M059J (cell line): ENCODE results near the gene VPS37C. TPM values are rescaled to one million over a fixed set of nuclear protein-coding genes. Genes with fewer than 3 reads are reported as not detected.
"Not testable (repeated sequence)": the region's sequence is repeated elsewhere in the genome, so short reads cannot be mapped to it uniquely, and the experiment has no call there.

Experiments
- DNase-seq: peaks from one replicate; pipeline ENCODE4 v3.0.0-alpha.2; 2012; ENCODE audit warnings: low read depth
- total RNA-seq: library from RNA; depleted of rRNA; stranded (reverse); fragments of >200 nt; shearing (Covaris generic); gene quantifications from 2 replicates; pipeline ENCODE4 v1.2.3, GENCODE V29; 2014

VPS37C gene
- total RNA-seq, 1 experiment from 2014 or later = 15.1 TPM

DNA sequence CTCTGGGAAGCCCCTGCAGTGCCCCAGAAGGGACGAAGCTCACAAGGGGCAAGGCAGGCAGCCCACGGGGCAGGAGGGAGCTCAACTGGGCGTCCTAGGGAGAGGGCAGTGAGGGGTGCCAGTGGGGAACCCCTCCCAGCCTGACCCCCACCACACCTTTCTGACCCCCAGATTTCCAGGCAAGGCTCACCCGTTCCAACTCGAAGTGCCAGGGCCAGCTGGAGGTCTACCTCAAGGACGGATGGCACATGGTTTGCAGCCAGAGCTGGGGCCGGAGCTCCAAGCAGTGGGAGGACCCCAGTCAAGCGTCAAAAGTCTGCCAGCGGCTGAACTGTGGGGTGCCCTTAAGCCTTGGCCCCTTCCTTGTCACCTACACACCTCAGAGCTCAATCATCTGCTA, 43.2 kb downstream of the VPS37C start:
- DNase-seq = no peak

- DNase-seq = no peak
Observed at GRCh38 chr11:61117168-61117520, 44.1 kb downstream of the VPS37C start.

- no peak for DNase-seq
Observed at GRCh38 chr11:61116426-61117167, 44.6 kb downstream of the VPS37C start.

- no peak for DNase-seq
Observed at GRCh38 chr11:61115498-61116224, 45.6 kb downstream of the VPS37C start.

DNA sequence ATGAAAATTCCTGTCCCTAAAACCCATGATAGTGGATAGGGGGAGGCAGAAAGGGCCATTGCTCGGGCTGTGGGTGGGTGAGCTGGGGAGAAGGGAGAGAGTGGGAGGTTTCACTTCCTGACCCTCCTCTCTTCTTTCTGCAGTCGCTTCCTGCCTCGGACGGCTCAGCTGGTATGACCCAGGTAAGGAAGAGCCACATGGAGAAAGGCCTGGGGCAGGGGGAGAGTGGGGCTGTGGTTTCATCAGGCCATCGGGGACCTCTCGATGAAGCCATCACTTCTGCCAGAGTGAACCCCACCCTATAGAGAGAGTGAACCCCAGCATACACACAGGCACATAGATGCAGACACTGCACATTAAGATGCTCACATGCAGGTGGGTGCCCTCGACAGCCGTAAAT, 46.3 kb downstream of the VPS37C start:
- DNase-seq = no peak

GRCh38 chr11:61113201-61113600, 48.0 kb downstream of the VPS37C start:
- DNase-seq = no peak

DNA sequence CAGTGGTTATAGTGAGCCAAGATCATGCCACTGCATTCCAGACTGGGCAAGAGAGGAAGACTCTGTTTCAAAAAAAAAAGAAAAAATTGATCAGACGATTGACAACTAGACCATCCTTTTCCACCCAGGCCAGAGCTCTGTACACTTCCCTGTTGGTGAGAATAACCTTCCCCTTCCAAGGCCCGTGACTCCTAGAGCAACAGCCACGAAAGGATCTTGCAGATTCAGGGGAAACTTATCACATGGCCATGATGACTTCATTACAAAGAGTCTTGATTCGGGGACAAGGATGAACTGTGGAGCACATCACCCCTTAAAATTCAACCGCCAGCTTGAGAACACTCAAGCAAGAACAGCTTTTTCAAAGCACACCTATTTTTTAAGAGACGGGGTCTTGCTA, 48.7 kb downstream of the VPS37C start:
- no peak for DNase-seq

DNA sequence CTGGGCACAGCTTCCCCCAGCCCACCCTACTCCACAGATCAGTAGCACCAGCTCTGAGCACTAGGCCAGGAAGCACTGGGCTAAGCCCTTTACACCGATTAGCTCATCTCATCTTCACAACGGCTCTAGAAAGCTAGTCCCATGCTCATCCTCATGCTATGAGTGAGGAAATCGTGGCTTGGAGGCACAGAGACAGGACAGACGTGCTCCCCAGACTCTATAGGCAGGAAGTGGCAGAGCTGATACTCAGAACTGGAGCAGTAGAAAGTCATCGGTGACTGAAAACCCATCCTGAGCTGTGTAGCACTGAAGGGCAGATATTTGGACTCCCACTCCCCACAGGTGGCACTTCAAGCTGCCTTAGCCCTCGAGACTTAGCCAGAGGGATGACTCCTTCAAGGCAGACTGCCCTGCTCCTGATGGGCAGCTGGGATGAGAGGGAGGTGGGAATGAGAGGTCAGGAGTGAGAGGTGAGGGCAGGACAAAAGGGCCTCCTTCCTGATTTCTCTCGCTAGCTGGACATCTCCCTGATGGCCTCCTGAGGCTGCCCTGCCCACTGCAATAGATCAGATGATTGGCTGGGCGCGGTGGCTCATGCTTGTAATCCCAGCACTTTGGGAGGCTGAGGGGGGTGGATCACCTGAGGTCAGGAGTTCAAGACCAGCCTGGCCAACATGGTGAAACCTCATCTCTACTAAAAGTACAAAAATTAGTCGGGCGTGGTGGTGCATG, 49.3 kb downstream of the VPS37C start:
- no peak for DNase-seq

DNA sequence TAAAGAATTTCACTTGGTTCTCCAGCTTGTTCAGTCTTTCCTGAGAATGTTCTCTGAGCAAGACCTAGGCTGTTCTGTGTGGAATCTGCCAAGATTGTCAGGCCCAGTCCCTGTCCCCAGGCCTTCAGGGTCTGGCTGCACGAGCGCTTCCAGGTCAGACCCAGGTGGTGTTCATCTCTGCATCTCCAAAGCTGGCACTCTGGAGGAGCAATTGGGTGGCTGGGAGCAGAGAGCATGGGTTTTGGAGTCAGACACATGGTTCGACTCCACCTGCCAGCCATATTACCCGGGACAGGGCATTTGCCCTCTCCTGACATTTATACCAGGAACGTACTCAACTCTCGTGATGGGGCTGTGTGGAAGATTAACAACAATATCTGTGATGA, 50.2 kb downstream of the VPS37C start:
- DNase-seq = no peak

GRCh38 chr11:61110255-61111049, 50.8 kb downstream of the VPS37C start:
- no peak for DNase-seq

DNA sequence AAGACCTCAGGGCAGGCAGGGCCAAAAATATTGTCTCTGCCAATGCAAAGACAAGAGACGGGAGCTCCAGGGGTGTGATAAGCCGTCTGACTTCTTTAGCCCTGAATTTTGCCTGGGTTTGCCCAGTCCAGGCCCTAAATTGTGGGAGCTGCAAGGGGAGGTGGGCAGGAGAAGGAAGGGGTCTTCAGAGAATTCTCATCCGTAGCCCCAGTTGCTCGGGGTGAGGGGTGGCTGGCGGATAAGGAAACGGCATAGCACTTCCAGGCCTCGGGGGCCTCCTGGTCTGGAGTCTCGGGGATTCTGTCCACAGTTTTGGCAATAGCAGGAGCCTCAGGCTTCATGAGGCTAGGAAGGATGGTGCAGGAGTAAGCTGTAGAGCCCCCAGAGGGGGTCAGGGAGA, 51.6 kb downstream of the VPS37C start:
- DNase-seq = no peak

GRCh38 chr11:61108847-61109585, 52.2 kb downstream of the VPS37C start:
- DNase-seq = no peak

- no peak for DNase-seq
Observed at GRCh38 chr11:61107888-61108287, 53.3 kb downstream of the VPS37C start.

DNA sequence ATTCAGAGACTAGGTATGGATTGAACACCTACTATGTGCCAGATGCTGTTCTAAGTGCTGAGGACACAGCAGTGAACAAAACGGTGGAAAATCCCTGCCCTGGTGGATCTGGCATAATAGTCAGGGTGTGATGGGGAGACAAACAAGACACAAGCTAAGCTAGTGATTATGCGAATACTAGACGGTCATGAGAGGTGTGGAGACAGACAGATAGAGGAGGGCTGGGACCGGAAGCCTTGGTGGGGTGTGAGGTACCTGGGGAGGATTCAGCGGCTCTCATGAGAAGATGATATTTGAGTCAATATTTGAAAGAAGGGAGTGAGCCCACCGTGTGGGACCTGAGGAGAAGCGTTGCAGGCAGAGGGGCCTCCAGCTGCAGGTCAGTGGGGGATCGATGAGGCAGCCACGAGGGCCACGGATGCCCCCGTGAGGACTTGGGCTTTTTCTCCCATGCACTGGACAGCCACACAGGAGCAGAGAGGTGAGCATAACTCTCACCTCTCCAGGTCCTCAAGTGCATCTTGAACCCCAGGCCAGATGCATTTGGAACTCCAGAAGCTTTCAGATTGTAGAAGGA, 54.2 kb downstream of the VPS37C start:
- no peak for DNase-seq

- no peak for DNase-seq
Observed at GRCh38 chr11:61106296-61106695, 54.9 kb downstream of the VPS37C start.

DNA sequence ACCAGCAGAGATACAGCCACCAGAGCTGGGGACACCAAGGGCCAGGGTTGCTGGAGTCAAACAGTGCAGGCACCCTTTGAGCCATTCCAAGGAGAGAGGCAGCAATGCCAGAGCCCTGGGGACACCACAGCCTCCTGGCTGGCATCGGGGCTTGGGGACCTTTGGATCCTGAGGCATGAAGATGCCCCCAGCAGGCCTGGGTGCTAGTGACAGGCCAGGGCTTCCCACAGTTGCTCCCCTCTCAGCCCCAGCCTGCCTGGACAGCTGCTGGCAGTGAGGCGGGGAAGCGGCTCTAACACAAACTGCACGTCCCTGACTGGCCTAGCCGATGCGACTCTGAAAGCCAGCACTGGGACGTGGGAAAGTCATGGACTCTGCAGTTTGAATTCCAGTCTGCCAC, 56.3 kb downstream of the VPS37C start:
- DNase-seq = no peak

DNA sequence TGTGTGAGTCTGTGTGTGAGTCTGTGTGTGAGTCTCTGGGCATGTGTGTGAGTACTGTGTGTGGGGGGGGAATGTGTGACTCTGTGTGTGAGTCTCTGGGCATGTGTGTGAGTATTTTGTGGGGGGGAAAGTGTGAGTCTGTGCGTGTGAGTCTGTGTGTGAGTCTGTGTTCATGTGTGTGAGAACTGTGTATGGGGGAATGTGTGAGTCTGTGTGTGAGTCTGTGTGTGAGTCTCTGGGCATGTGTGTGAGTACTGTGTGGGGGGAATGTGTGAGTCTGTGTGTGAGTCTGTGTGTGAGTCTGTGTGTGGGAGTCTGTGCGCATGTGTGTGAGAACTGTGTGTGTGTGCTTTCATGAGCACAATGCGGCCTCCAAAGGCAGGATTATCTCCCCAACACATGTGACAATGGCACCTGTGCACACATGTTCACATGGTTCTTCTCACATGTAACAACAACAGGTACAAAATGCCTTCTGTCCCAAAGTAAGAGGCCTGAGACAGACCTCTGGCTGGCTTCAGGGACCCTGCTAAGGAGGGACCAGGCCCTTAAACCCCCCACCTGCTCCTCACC, 57.3 kb downstream of the VPS37C start:
- DNase-seq = no peak

DNA sequence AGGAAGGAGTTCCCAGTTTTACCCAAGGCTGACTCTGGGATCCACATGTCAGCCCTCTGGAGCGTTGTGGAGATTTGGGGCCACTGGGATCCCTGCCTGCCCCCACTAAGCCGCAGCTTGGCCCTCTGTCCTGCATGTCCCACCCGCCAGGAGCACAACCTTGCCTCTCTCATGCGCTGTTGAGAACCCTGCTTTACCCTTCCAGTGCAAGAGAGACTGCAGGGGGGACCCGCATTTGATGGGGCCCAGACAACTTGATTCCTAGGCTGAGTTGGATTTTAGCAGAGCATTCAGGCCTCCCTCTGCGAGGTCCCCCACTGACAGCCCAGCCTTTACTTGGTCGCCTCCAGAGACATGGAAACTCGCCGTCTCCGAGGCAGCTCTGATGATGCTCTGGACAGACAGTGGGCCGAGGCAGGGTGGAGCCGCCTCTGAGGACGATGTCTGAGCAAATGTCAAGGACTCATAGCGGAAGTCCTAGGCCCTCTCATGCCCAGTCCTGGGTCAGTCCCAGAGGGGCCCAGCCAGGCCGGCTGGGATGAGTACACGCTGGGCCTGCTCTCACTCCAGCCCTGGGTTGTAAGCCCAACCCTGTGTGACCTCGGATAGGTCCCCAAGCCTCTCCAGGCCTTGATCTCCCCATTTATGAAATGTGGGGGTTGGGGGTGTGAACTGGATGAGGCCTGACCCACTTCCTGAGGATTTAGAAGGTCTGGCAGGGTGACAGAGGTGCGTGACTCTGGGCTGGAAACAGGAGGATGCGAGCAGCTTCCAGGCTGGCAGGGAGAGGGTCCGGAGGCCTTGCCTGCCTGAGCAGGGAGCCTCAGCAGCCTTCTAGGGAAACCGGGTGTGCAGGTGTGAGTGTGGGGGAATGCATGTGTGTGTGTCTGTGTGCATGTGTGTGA, 58.3 kb downstream of the VPS37C start:
- DNase-seq = no peak

DNA sequence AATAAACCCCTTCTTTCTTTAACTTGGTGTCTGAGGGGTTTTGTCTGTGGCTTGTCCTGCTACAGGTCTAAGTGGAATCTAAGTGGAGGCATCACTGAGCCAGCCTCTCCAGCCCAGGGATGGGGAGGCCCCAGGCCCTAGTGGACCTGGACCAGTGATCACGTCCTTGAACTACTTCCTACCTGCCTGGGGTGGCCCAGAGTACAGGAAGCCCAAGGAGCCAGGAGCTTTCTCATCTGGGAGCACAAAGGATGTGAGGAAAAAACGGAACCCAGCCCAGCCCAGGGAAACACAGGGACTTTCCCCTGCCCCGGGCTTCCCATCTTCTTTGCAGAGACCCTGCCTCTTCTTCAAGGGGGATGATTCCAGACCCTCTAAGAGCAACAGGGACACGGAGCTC, 62.4 kb downstream of the VPS37C start:
- no peak for DNase-seq

- DNase-seq = not testable (repeated sequence)
Observed at GRCh38 chr11:61098261-61098660, 63.0 kb downstream of the VPS37C start.
